ENCODE measurements around the gene HIVEP2. TPM values are rescaled to one million over a fixed set of nuclear protein-coding genes. Genes with fewer than 3 reads are reported as not detected.

HIVEP2 gene
- total and polyA plus RNA-seq, 2 of the 4 experiments (the other 2 are of a cell fraction): 4.3 to 11.3 TPM

- Histone ChIP-seq H3K4me1 (ENCODE audit: control insufficient read depth, insufficient read depth, low read length) (no peaks in the 10 kb centered on the region; the same call in 1 of the 2 replicates), H3K18ac (ENCODE audit: low read depth, low read length) (peak overlapping the region; percentile 89), H3K4ac (ENCODE audit: low read depth, low read length) (peak overlapping the region; percentile 75), H2BK20ac (ENCODE audit: low read depth, low read length) (peak overlapping the region; percentile 74; the same call in 1 of the 2 replicates), H3K9me3 (ENCODE audit: control insufficient read depth, insufficient read depth, low read length) (no peaks in the 10 kb centered on the region), H3K4me3 (ENCODE audit: insufficient read depth, low read depth, low read length) (peak overlapping the region; percentile 73), H2AFZ (replicated peaks; ENCODE audit: low read length, poor library complexity) (peak overlapping the region; percentile 95), H4K20me1 (ENCODE audit: insufficient read depth, low read length) (no peaks in the 10 kb centered on the region; the same call in 1 of the 2 replicates), H4K91ac (ENCODE audit: insufficient read depth, low read depth, low read length) (peak overlapping the region; percentile 89), H3K14ac (replicated peaks; ENCODE audit: low read depth, low read length) (peak overlapping the region; percentile 81), H3K27ac (ENCODE audit: insufficient read depth, low read length) (peak overlapping the region; percentile 82), H3K36me3 (ENCODE audit: control insufficient read depth, insufficient read depth, low read length) (no peaks in the 10 kb centered on the region), H2BK120ac (ENCODE audit: low read depth, low read length) (peak overlapping the region; percentile 76), H3K56ac (ENCODE audit: extremely low read depth, insufficient read depth, low read length) (peak overlapping the region; percentile 75), H3K79me1 (ENCODE audit: low read depth in 1 of 2, low read length in 2 of 2) (peaks cover 19 to 49% of the 10 kb centered on the region in 2 experiments; a peak in 3 of 4 replicates), H4K8ac (ENCODE audit: low read depth in 2 of 2, low read length in 2 of 2) (peak overlapping the region; percentile 78 to 90), H2AK5ac (ENCODE audit: low read depth, low read length) (peak overlapping the region; percentile 80), H3K27me3 (ENCODE audit: control insufficient read depth, insufficient read depth, low read length) (no peaks in the 10 kb centered on the region), H3K4me2 (ENCODE audit: low read depth, low read length) (peak overlapping the region; percentile 87), H2BK5ac (ENCODE audit: low read depth, low read length, poor library complexity, severe bottlenecking) (peak overlapping the region; percentile 85), H3K23ac (ENCODE audit: low read depth, low read length) (peak overlapping the region; percentile 96), H3K9me1 (ENCODE audit: insufficient read depth, low read length) (no peaks in the 10 kb centered on the region), H4K5ac (ENCODE audit: low read depth, low read length) (peak overlapping the region; percentile 56), H3K9ac (ENCODE audit: low read depth, low read length) (peak overlapping the region; percentile 81), H2AK9ac (replicated peaks; ENCODE audit: low read depth, low read length, poor library complexity) (peak overlapping the region; percentile 87), H2BK15ac (ENCODE audit: low read depth, low read length) (peak overlapping the region; percentile 87; the same call in 1 of the 3 replicates)
- DNase-seq (peak; percentile 90), ATAC-seq (ENCODE audit: low read depth) (peak; percentile 90)
- in situ Hi-C loops (cut with MboI; ENCODE audit: low sequenced_read_pairs): no loop called here
- BruUV-seq (replicated peaks): no TSS peak
- intact Hi-C loops (cut with micrococcal nuclease): loop anchor here (1.0 to 5.0 kb wide), 2 partner anchors 23 to 79 kb away; no protein-coding TSS in a partner anchor
- dilution Hi-C loops (cut with HindIII; ENCODE audit: low sequenced_read_pairs, unreplicated experiment): no loop called here
- CTCF ChIA-PET: interaction anchor here (0.6 to 1.1 kb wide), 2 partner anchors 233 to 1267 kb away, joined by 3 read pairs; no protein-coding TSS in a partner anchor
- POLR2A ChIA-PET (ENCODE audit: unreplicated experiment): no interaction called here
- WGBS, 2 experiments (ENCODE audit: extremely low coverage in 2 of 2, insufficient read length in 1 of 2): 5% methylated on average over 45 of the region's 75 CpGs; no CpG with 5 or more reads in 1 of the 2 experiments
- TF ChIP-seq, protein P1, sequence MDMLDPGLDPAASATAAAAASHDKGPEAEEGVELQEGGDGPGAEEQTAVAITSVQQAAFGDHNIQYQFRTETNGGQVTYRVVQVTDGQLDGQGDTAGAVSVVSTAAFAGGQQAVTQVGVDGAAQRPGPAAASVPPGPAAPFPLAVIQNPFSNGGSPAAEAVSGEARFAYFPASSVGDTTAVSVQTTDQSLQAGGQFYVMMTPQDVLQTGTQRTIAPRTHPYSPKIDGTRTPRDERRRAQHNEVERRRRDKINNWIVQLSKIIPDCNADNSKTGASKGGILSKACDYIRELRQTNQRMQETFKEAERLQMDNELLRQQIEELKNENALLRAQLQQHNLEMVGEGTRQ (IDR thresholded peaks at IDR 0.05; ENCODE audit: low read depth, low read length): no peak
- 0 out of 2 replicates have a peak, but pooled peaks have one; percentile 20 for TF ChIP-seq CEBPB (IDR thresholded peaks at IDR 0.05; ENCODE audit: low read depth, low read length)
- TF ChIP-seq BHLHE40 (IDR thresholded peaks at IDR 0.05; ENCODE audit: low read depth, low read length): 0 out of 2 replicates have a peak, but pooled peaks have one; percentile 15
- no peak for TF ChIP-seq RFX5 (IDR thresholded peaks at IDR 0.05; ENCODE audit: low read depth, low read length)
- no peak for TF ChIP-seq NFE2L2 (IDR thresholded peaks at IDR 0.05; ENCODE audit: low read depth, low read length)
- TF ChIP-seq POLR2A (IDR thresholded peaks at IDR 0.05; ENCODE audit: low read depth, low read length): peak; percentile 72
- TF ChIP-seq RCOR1 (IDR thresholded peaks at IDR 0.05; ENCODE audit: insufficient replicate concordance, low read length): peak; percentile 54
- TF ChIP-seq MXI1 (IDR thresholded peaks at IDR 0.05; ENCODE audit: borderline replicate concordance, low read depth, low read length): no peak; the same call in 1 of the 2 replicates
- TF ChIP-seq RAD21 (IDR thresholded peaks at IDR 0.05; ENCODE audit: low read length): peak; percentile 24; the same call in 1 of the 2 replicates
- no peak for TF ChIP-seq CTCF (conservative IDR thresholded peaks at IDR 0.05; ENCODE audit: low read depth, low read length)
- peak; percentile 81; the same call in 1 of the 2 replicates for TF ChIP-seq MAZ (IDR thresholded peaks at IDR 0.05; ENCODE audit: borderline replicate concordance, low read depth, low read length)
- 0 out of 2 replicates have a peak, but pooled peaks have one; percentile 7 for TF ChIP-seq FOS (IDR thresholded peaks at IDR 0.05; ENCODE audit: low read depth, low read length)
- no peak for TF ChIP-seq SMC3 (IDR thresholded peaks at IDR 0.05; ENCODE audit: low read depth, low read length)
- no peak; the same call in 1 of the 2 replicates for TF ChIP-seq CHD1 (IDR thresholded peaks at IDR 0.05; ENCODE audit: low read depth, low read length)
Measured at GRCh38 chr6:142926494-142927270, 18.3 kb downstream of the HIVEP2 start.
